K562 (cell line): ENCODE measurements around the gene MAP2K6. TPM values are rescaled to one million over a fixed set of nuclear protein-coding genes. Genes with fewer than 3 reads are reported as not detected.

ENCODE experiments used
- ATAC-seq: fragments of 200-7000 bp; cut with Tn5 transposase; 3 replicates; pipeline ENCODE4 v1.9.1; 2020; ENCODE audit warnings: moderate library complexity
- BruUV-seq: library from RNA; stranded (reverse); fragments of 400-500 nt; replicated peaks from 2 replicates; lab custom pipeline; 2021; lab: Mats Ljungman, UMichigan
- CTCF ChIA-PET: fragments of 300-600 bp; formaldehyde crosslinking; extraction: SDS; loops from one replicate; lab custom pipeline; 2021; ENCODE audit warnings: low intra/inter-chr PET ratio; lab: Yijun Ruan, JAX
- POLR2A ChIA-PET: fragments of 300-600, 350-650 bp; sonication (Branson Sonifier 250); formaldehyde crosslinking; extraction: SDS; loops from one replicate; lab custom pipeline; 2021; ENCODE audit warnings: antibody characterized with exemption, inconsistent platforms; lab: Yijun Ruan, JAX
- DNase-seq, 4 experiments: peaks; one replicate each; pipeline versions ENCODE4 v3.0.0 to v3.0.0-alpha.2; 2011 to 2018; ENCODE audit warnings: low spot score in 3 of 4, mixed read lengths in 3 of 4; ENCODE audit errors: extremely low read depth in 1 of 4
- FAIRE-seq: peaks from 2 replicates; lab custom pipeline; 2011; peaks lifted over from hg19 to GRCh38; lab: Jason Lieb, UNC
- H2AFZ ChIP-seq: 2 replicates; pipeline ENCODE4 v1.6.0; 2011; ENCODE audit warnings: low read depth, low read length, control low read depth, inconsistent platforms
- H3K27ac ChIP-seq: fragments of 200-600 bp; 3 replicates; pipeline ENCODE4 v1.8.0; 2011; ENCODE audit warnings: low read depth, mild to moderate bottlenecking, control low read depth, inconsistent platforms, low read length, moderate library complexity, mixed read lengths; ENCODE audit errors: extremely low read depth
- H3K27me3 ChIP-seq, 2 experiments: fragments of 300-600 bp in 1 of 2; 2 replicates in 1 of 2; 3 replicates in 1 of 2; pipeline versions ENCODE4 v1.6.0 to v1.8.0; 2011; ENCODE audit warnings: inconsistent platforms in 2 of 2, low read length in 2 of 2, mild to moderate bottlenecking in 1 of 2, mixed read lengths in 1 of 2, moderate library complexity in 1 of 2; ENCODE audit not compliant: control insufficient read depth in 2 of 2, insufficient read depth in 2 of 2
- H3K36me3 ChIP-seq: fragments of 300-600 bp; 3 replicates; pipeline ENCODE4 v1.8.0; 2011; ENCODE audit warnings: mild to moderate bottlenecking, low read length, inconsistent platforms; ENCODE audit not compliant: control insufficient read depth, insufficient read depth
- H3K4me1 ChIP-seq, 2 experiments: fragments of 200-600 bp in 1 of 2; replicated peaks in 1 of 2; 2 replicates in 1 of 2; 3 replicates in 1 of 2; pipeline versions ENCODE4 v1.5.1 to v1.8.0; 2011; ENCODE audit warnings: inconsistent platforms in 2 of 2, low read length in 2 of 2, mild to moderate bottlenecking in 1 of 2, mixed read lengths in 1 of 2, moderate library complexity in 1 of 2; ENCODE audit not compliant: control insufficient read depth in 2 of 2, insufficient read depth in 2 of 2
- H3K4me2 ChIP-seq: 2 replicates; pipeline ENCODE4 v1.6.1; 2011; ENCODE audit warnings: low read length, control low read depth, inconsistent platforms, mixed read lengths; ENCODE audit not compliant: insufficient read depth
- H3K4me3 ChIP-seq: fragments of 200-600 bp; sonication (generic), shearing (Covaris generic); 2 replicates; pipeline ENCODE4 v1.5.1; 2016; ENCODE audit warnings: control low read depth, inconsistent platforms
- H3K79me2 ChIP-seq: fragments of 200-600 bp; 3 replicates; pipeline ENCODE4 v1.8.0; 2011; ENCODE audit warnings: low read length, inconsistent platforms; ENCODE audit not compliant: control insufficient read depth, insufficient read depth
- H3K9ac ChIP-seq, 2 experiments: 2 replicates each; pipeline versions ENCODE4 v1.6.0 to v1.6.1; 2011; ENCODE audit warnings: low read depth in 2 of 2, low read length in 2 of 2, control low read depth in 1 of 2, inconsistent platforms in 1 of 2, mild to moderate bottlenecking in 1 of 2, mixed read lengths in 1 of 2; ENCODE audit not compliant: insufficient read depth in 1 of 2
- H3K9me1 ChIP-seq: one replicate; pipeline ENCODE4 v1.6.0; 2011; ENCODE audit warnings: inconsistent platforms, mild to moderate bottlenecking, low read length, moderate library complexity; ENCODE audit not compliant: control insufficient read depth, insufficient read depth
- H3K9me3 ChIP-seq: replicated peaks from 2 replicates; pipeline ENCODE4 v1.5.1; 2011; ENCODE audit warnings: low read depth, low read length, inconsistent platforms; ENCODE audit not compliant: control insufficient read depth, insufficient read depth
- H4K20me1 ChIP-seq: replicated peaks from 2 replicates; pipeline ENCODE4 v1.6.1; 2011; ENCODE audit warnings: low read length, inconsistent platforms, mixed read lengths; ENCODE audit not compliant: control insufficient read depth, insufficient read depth
- ADNP ChIP-seq: fragments of 200-800 bp; sonication (Bioruptor generic); IDR thresholded peaks from 2 replicates; pipeline ENCODE4 v1.6.1; 2016; ENCODE audit warnings: missing genetic modification characterization, missing compliant biosample characterization
- ARID3B ChIP-seq: fragments of 250-450 bp; sonication (Bioruptor Pico); IDR thresholded peaks from 2 replicates; pipeline ENCODE4 v1.4.0; 2020; ENCODE audit warnings: borderline replicate concordance
- BRD4 ChIP-seq: fragments of 200-600 bp; sonication (generic); IDR thresholded peaks from 2 replicates; pipeline ENCODE4 v1.6.1; 2017; ENCODE audit warnings: inconsistent platforms
- FUS ChIP-seq: fragments of 200-400 bp; formaldehyde crosslinking; optimal IDR thresholded peaks from 2 replicates; pipeline ENCODE3; 2017; ENCODE audit warnings: low read depth, low read length
- MYBL2 ChIP-seq, 2 experiments: fragments of 450-650 bp in 1 of 2; sonication (generic) in 1 of 2; formaldehyde crosslinking in 1 of 2; IDR thresholded peaks; 2 replicates each; pipeline versions ENCODE4 v1.6.1 to v1.8.1; 2017 to 2022; ENCODE audit warnings: borderline replicate concordance in 1 of 2, inconsistent platforms in 1 of 2, low read depth in 1 of 2, mild to moderate bottlenecking in 1 of 2, missing genetic modification reagents in 1 of 2, moderate library complexity in 1 of 2
- NFATC3 ChIP-seq: fragments of 450-650 bp; IDR thresholded peaks from 2 replicates; pipeline ENCODE4 v1.6.1; 2017; ENCODE audit warnings: mild to moderate bottlenecking
- RBM25 ChIP-seq: fragments of 200-400 bp; formaldehyde crosslinking; IDR thresholded peaks from 2 replicates; pipeline ENCODE4 v1.6.1; 2018; ENCODE audit warnings: low read length, low read depth, moderate library complexity; ENCODE audit not compliant: severe bottlenecking
- ZNF583 ChIP-seq: fragments of 250-450 bp; sonication (Bioruptor Pico); IDR thresholded peaks from 2 replicates; pipeline ENCODE4 v1.4.0; 2020
- WGBS: fragments of 100-300 bp; shearing (Covaris generic); methylation state at CpG from one replicate; pipeline ENCODE4 v1.1.6; 2016; ENCODE audit warnings: low coverage, mixed read lengths; ENCODE audit not compliant: insufficient coverage; ENCODE audit errors: missing lambda C conversion rate; 5-methylcytosine and 5-hydroxymethylcytosine counted together
- in situ Hi-C: fragments of 300-500 bp; cut with MboI; formaldehyde crosslinking; loops from 4 replicates; pipeline ENCODE4 v1.15.0; 2018; ENCODE audit warnings: inconsistent platforms, mixed read lengths
- intact Hi-C: fragments of 100-400 bp; cut with micrococcal nuclease; formaldehyde crosslinking; loops from 2 replicates; pipeline ENCODE4 v1.14.2; 2022
- polyA plus RNA-seq, 8 experiments: library from polyadenylated mRNA; depleted of rRNA in 4 of 8; stranded (reverse) in 5 of 8; unstranded in 3 of 8; fragments of >200 nt; fragmentation: Nextera tagmentation in 2 of 8; fragmentation: Illumina TruSeq in 1 of 8; extraction: Ambion mirVana in 2 of 8; extraction: Trizol in 1 of 8; gene quantifications; 2 replicates each; pipeline versions ENCODE4 v1.2.1 to v1.2.3, GENCODE V29; 2011 to 2014; ENCODE audit warnings: inconsistent platforms in 1 of 8, missing spikeins in 1 of 8
- total RNA-seq, 7 experiments: library from RNA; depleted of rRNA in 6 of 7; stranded (reverse); fragments of >200 nt in 6 of 7; fragmentation: Illumina TruSeq in 2 of 7; extraction: Trizol in 2 of 7; gene quantifications; 2 replicates each; pipeline versions ENCODE4 v1.2.1 to v1.2.3, GENCODE V29; 2011 to 2021; ENCODE audit warnings: low replicate concordance in 1 of 7

The MAP2K6 gene
- total and polyA plus RNA-seq, 9 of the 15 experiments (the other 6 are each of a cell fraction or from before 2014, with no cell fraction given) = 0.07 to 0.13 TPM; not detected in 7

- no peak for ATAC-seq
- POLR2A ChIA-PET = no interaction called here
- H3K4me3 ChIP-seq = no peak overlapping the region
Measured at GRCh38 chr17:69424287-69425041, 10.0 kb downstream of the MAP2K6 start.

More at GRCh38 chr17:69424287-69425041, 10.0 kb downstream of the MAP2K6 start:
- BruUV-seq = no TSS peak
- CTCF ChIA-PET = interaction anchor here (0.5 kb wide), 1 partner anchor 11 kb away, joined by 5 read pairs; no protein-coding TSS in a partner anchor
- in situ Hi-C loops (no loop called here), intact Hi-C loops (no loop called here)
- Histone ChIP-seq H3K27ac (no peak overlapping the region), H3K36me3 (no peaks in the 10 kb centered on the region), H3K4me2 (no peak overlapping the region), H3K9ac (no peak overlapping the region), H3K27me3 (peaks cover 0 to 2% of the 10 kb centered on the region in 2 experiments; a peak in 2 of 5 replicates), H3K79me2 (no peaks in the 10 kb centered on the region), H3K9me3 (no peaks in the 10 kb centered on the region), H2AFZ (no peak overlapping the region), H3K4me1 (no peaks in the 10 kb centered on the region), H3K9me1 (no peaks in the 10 kb centered on the region), H4K20me1 (no peaks in the 10 kb centered on the region)
- 0% methylated on average over 8 of the region's 8 CpGs for WGBS
- no peak for FAIRE-seq
- DNase-seq = no peak
- TF ChIP-seq MYBL2 (IDR thresholded peaks at IDR 0.05; ENCODE audit: low read depth) (no peak), MYBL2 (CRISPR knock-in tag; IDR thresholded peaks at IDR 0.05; ENCODE audit: borderline replicate concordance) (no peak), BRD4 (no peak), ADNP (no peak), RBM25 (peak; percentile 19), ZNF583 (no peak), FUS (no peak), NFATC3 (no peak), ARID3B (CRISPR knock-in tag) (no peak)
